PFSK-1 (cell line): ENCODE data around the gene COA7.

Experiments used
- FOXP2 ChIP-seq: optimal IDR thresholded peaks from 2 replicates; pipeline ENCODE3; 2011; ENCODE audit warnings: borderline replicate concordance, control low read depth, inconsistent platforms; ENCODE audit not compliant: insufficient read depth; ENCODE audit errors: extremely low read length, extremely low read depth
- POLR2AphosphoS5 ChIP-seq: IDR thresholded peaks from 2 replicates; pipeline ENCODE4 v1.6.1; 2012; ENCODE audit warnings: low read depth, mild to moderate bottlenecking, control low read depth, low read length, moderate library complexity
- REST ChIP-seq, 2 experiments: IDR thresholded peaks; 2 replicates each; pipeline versions ENCODE4 v1.6.1 to v1.8.0; 2011 to 2012; ENCODE audit warnings: low read depth in 2 of 2, low read length in 2 of 2, control low read depth in 1 of 2, inconsistent platforms in 1 of 2, mild to moderate bottlenecking in 1 of 2, moderate library complexity in 1 of 2; ENCODE audit not compliant: insufficient read depth in 1 of 2
- SIN3A ChIP-seq: IDR thresholded peaks from 2 replicates; pipeline ENCODE4 v1.6.1; 2012; ENCODE audit warnings: mild to moderate bottlenecking, low read length, moderate library complexity, borderline replicate concordance; ENCODE audit not compliant: insufficient read depth
- TAF1 ChIP-seq: IDR thresholded peaks from 2 replicates; pipeline ENCODE4 v1.6.1; 2012; ENCODE audit warnings: low read length, control low read depth, borderline replicate concordance; ENCODE audit not compliant: insufficient read depth

The COA7 gene

GRCh38 chr1:52739699-52740467, 41.7 kb upstream of the COA7 start:
- TF ChIP-seq SIN3A (no peak), FOXP2 (no peak), POLR2AphosphoS5 (no peak), REST (IDR thresholded peaks at IDR 0.05; ENCODE audit: insufficient read depth in 1 of 2, low read depth in 2 of 2, low read length in 2 of 2) (no peak), TAF1 (no peak)

GRCh38 chr1:52738893-52739292, 40.7 kb upstream of the COA7 start:
- TF ChIP-seq REST (IDR thresholded peaks at IDR 0.05; ENCODE audit: insufficient read depth in 1 of 2, low read depth in 2 of 2, low read length in 2 of 2) (no peak), POLR2AphosphoS5 (no peak), FOXP2 (no peak), TAF1 (no peak), SIN3A (no peak)

GRCh38 chr1:52738148-52738547, 40.0 kb upstream of the COA7 start:
- TF ChIP-seq TAF1 (no peak), REST (IDR thresholded peaks at IDR 0.05; ENCODE audit: insufficient read depth in 1 of 2, low read depth in 2 of 2, low read length in 2 of 2) (no peak), FOXP2 (no peak)

- TF ChIP-seq FOXP2: no peak
- no peak for TF ChIP-seq POLR2AphosphoS5
- TF ChIP-seq TAF1: no peak
Observed at GRCh38 chr1:52733368-52733767, 35.2 kb upstream of the COA7 start.

GRCh38 chr1:52727956-52728656, 30.0 kb upstream of the COA7 start:
- TF ChIP-seq POLR2AphosphoS5 (no peak), FOXP2 (no peak), SIN3A (no peak), REST (IDR thresholded peaks at IDR 0.05; ENCODE audit: insufficient read depth in 1 of 2, low read depth in 2 of 2, low read length in 2 of 2) (no peak), TAF1 (no peak)
